ENCODE measurements around the gene FOXC2. TPM values are rescaled to one million over a fixed set of nuclear protein-coding genes. Genes with fewer than 3 reads are reported as not detected.

The FOXC2 gene
- total RNA-seq, 4 donors from 2014 or later: 0.38 TPM; not detected in 3

- TF ChIP-seq, protein P1, sequence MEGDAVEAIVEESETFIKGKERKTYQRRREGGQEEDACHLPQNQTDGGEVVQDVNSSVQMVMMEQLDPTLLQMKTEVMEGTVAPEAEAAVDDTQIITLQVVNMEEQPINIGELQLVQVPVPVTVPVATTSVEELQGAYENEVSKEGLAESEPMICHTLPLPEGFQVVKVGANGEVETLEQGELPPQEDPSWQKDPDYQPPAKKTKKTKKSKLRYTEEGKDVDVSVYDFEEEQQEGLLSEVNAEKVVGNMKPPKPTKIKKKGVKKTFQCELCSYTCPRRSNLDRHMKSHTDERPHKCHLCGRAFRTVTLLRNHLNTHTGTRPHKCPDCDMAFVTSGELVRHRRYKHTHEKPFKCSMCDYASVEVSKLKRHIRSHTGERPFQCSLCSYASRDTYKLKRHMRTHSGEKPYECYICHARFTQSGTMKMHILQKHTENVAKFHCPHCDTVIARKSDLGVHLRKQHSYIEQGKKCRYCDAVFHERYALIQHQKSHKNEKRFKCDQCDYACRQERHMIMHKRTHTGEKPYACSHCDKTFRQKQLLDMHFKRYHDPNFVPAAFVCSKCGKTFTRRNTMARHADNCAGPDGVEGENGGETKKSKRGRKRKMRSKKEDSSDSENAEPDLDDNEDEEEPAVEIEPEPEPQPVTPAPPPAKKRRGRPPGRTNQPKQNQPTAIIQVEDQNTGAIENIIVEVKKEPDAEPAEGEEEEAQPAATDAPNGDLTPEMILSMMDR (IDR thresholded peaks at IDR 0.05; ENCODE audit: low read depth): no peak
Measured at GRCh38 chr16:86575095-86575685, 8.6 kb downstream of the FOXC2 start.

DNA sequence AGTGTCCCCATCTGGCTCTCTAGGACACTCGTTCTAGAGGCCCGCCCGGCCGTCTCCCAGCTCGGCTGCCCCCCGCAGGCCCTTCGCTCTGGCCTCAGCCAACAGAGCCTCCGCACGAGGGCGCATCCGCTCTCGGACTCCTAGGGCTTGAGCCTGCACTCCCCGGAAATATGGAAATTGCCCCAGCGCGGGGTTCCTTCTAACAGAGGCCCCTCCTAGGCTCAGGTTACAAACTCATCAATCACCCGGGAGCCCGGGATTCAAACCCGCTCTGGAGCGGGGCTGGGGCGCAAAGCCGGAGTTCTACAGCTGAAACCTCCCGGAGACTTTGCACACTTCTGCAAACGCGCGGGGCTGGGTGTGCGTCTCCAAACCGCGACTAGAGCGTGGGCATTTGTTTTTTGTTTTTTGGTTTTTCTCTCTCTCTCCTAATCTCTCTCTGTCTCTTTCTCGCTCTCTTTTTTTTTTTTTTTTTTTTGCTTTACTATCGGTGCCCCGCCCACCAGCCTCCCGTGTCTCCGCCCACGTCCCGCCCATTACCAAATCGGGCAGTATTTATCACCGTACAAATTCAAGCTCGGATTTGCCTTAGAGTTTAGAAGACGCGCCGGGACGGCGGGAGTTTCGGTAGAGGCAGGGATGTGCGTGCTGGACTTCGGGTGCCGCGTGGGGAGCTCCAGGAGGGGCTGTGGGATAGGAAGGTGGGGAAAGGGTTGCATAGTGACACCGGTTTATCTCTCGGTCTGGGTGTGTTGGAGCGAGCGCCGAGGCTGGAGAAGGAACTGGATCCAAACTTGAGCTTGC is 9.3 kb downstream of the FOXC2 start:
- TF ChIP-seq, protein P1 (IDR thresholded peaks at IDR 0.05; ENCODE audit: low read depth): no peak

DNA sequence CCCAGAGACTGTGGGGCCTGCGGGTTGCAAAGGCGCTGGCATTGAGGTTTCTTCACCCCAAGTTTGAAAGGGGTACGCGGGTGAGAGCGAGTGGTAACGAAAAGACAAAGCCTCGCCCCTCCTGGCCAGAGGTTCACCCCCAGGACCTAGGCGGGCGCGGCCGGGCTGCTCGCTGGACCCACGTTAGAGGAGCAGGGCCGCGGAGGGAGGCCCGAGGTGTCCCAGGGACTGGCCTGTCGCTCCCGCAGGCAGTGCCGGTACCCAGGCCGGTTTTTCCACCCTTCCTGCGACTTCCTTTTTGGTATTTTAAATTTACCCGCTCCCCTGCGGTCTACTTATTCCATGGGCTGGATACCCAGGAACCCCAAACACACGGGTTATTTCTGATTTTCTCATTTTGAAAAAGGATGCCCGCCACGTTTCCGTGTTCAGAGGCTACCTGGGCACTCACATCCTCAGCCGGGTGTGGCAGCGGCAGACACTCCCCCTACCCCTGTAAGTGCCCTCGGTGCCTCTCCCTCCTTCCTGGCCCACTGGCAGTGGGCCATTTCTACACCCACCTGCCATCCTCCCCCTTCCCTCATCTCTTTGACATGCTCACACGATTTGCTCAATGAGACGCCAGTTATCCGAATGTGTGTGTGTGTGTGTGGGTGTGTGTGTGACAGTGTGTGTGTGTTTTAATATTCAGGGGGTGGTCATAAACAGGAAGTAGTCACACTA is 10.1 kb downstream of the FOXC2 start:
- TF ChIP-seq, protein P1 (IDR thresholded peaks at IDR 0.05; ENCODE audit: low read depth): no peak

GRCh38 chr16:86577314-86577971 is 10.8 kb downstream of the FOXC2 start:
- TF ChIP-seq, protein P1 (IDR thresholded peaks at IDR 0.05; ENCODE audit: low read depth): no peak

- TF ChIP-seq, protein P1 (IDR thresholded peaks at IDR 0.05; ENCODE audit: low read depth): no peak
Measured at GRCh38 chr16:86578061-86578599, 11.5 kb downstream of the FOXC2 start, which contains the start of gene FOXL1. FOXL1 (plus strand) TSS chr16:86578549; CDS start chr16:86578724, 175 bp downstream.

GRCh38 chr16:86578611-86579267 is 12.1 kb downstream of the FOXC2 start:
- TF ChIP-seq, protein P1 (IDR thresholded peaks at IDR 0.05; ENCODE audit: low read depth): no peak

All from subcutaneous adipose tissue (tissue), 4 donors.